Measurements from ENCODE around the gene ATN1. TPM values are rescaled to one million over a fixed set of nuclear protein-coding genes. Genes with fewer than 3 reads are reported as not detected.

Gene ATN1
- total and polyA plus RNA-seq, 9 of the 15 experiments (the other 6 are each of a cell fraction or from before 2014, with no cell fraction given) = 0.15 to 49.8 (median 2.7) TPM

GRCh38 chr12:6964605-6965025 is 36.9 kb downstream of the ATN1 start (continued):
- no peak for TF ChIP-seq ZNF311 (CRISPR knock-in tag; IDR thresholded peaks at IDR 0.05)
- TF ChIP-seq ZNF431 (CRISPR knock-in tag; IDR thresholded peaks at IDR 0.05) = no peak
- no peak for TF ChIP-seq HMG20B (CRISPR knock-in tag; IDR thresholded peaks at IDR 0.05)
- no peak for TF ChIP-seq MLLT1 (IDR thresholded peaks at IDR 0.05)
- TF ChIP-seq PTTG1 (tag; IDR thresholded peaks at IDR 0.05; ENCODE audit: low read depth) = no peak
- no peak for TF ChIP-seq ESRRB (CRISPR knock-in tag; IDR thresholded peaks at IDR 0.05; ENCODE audit: borderline replicate concordance)
- TF ChIP-seq NCOA6 (IDR thresholded peaks at IDR 0.05) = no peak
- no peak for TF ChIP-seq PURB (CRISPR knock-in tag; IDR thresholded peaks at IDR 0.05; ENCODE audit: low read depth)
- TF ChIP-seq ZNF398 (CRISPR knock-in tag; IDR thresholded peaks at IDR 0.05) = no peak
- TF ChIP-seq ZHX1 (conservative IDR thresholded peaks at IDR 0.05; ENCODE audit: low read length) = no peak
- TF ChIP-seq THRAP3 (IDR thresholded peaks at IDR 0.05; ENCODE audit: borderline replicate concordance) = no peak
- TF ChIP-seq SMC3 (conservative IDR thresholded peaks at IDR 0.05; ENCODE audit: insufficient read depth, low read depth, low read length) = no peak
- TF ChIP-seq THAP7 (CRISPR knock-in tag; IDR thresholded peaks at IDR 0.05) = no peak
- peak; percentile 86 for TF ChIP-seq SOX6 (IDR thresholded peaks at IDR 0.05)
- peak; percentile 62 for TF ChIP-seq POLR2AphosphoS5 (IDR thresholded peaks at IDR 0.05; ENCODE audit: control insufficient read depth, insufficient read depth, low read depth, low read length)
- TF ChIP-seq TCF7L2 (IDR thresholded peaks at IDR 0.05; ENCODE audit: low read depth, low read length) = no peak
- no peak for TF ChIP-seq TFAP4 (CRISPR knock-in tag; IDR thresholded peaks at IDR 0.05; ENCODE audit: borderline replicate concordance)
- TF ChIP-seq ZNF436 (CRISPR knock-in tag; IDR thresholded peaks at IDR 0.05) = no peak
- TF ChIP-seq KHSRP (IDR thresholded peaks at IDR 0.05) = no peak
- TF ChIP-seq ZNF140 (CRISPR knock-in tag; IDR thresholded peaks at IDR 0.05) = no peak
- TF ChIP-seq PHB2 (IDR thresholded peaks at IDR 0.05; ENCODE audit: low read depth) = no peak
- TF ChIP-seq FUS (optimal IDR thresholded peaks at IDR 0.05; ENCODE audit: low read depth, low read length) = no peak
- TF ChIP-seq MEIS2 (IDR thresholded peaks at IDR 0.05; ENCODE audit: partially characterized antibody) = no peak
- no peak for TF ChIP-seq LARP7 (IDR thresholded peaks at IDR 0.05)

Data from K562 (cell line).